WTC11 (cell line): ENCODE data around the gene KIFBP. TPM values are rescaled to one million over a fixed set of nuclear protein-coding genes. Genes with fewer than 3 reads are reported as not detected.

Experiments
- AR ChIP-seq: fragments of 250-450 bp; sonication (Bioruptor Pico); IDR thresholded peaks from 2 replicates; pipeline ENCODE4 v1.9.0; 2021; ENCODE audit warnings: mild to moderate bottlenecking
- ARID4B ChIP-seq: sonication (generic); formaldehyde crosslinking; IDR thresholded peaks from 2 replicates; pipeline ENCODE4 v1.8.0; 2023; ENCODE audit warnings: missing genetic modification reagents, mild to moderate bottlenecking, borderline replicate concordance
- CDX4 ChIP-seq: fragments of 250-450 bp; sonication (Bioruptor Pico); IDR thresholded peaks from 2 replicates; pipeline ENCODE4 v1.9.0; 2021; ENCODE audit warnings: moderate library complexity, mild to moderate bottlenecking, inconsistent platforms, borderline replicate concordance
- CREB1 ChIP-seq: sonication (generic); formaldehyde crosslinking; IDR thresholded peaks from 2 replicates; pipeline ENCODE4 v1.8.0; 2023; ENCODE audit warnings: mild to moderate bottlenecking, missing genetic modification reagents
- FOXK1 ChIP-seq: sonication (generic); formaldehyde crosslinking; IDR thresholded peaks from 2 replicates; pipeline ENCODE4 v1.8.0; 2022; ENCODE audit warnings: mild to moderate bottlenecking, moderate library complexity, missing genetic modification reagents
- FOXP4 ChIP-seq: sonication (generic); formaldehyde crosslinking; IDR thresholded peaks from 2 replicates; pipeline ENCODE4 v1.8.0; 2022; ENCODE audit warnings: mild to moderate bottlenecking, missing genetic modification reagents
- IRF2 ChIP-seq: sonication (generic); formaldehyde crosslinking; IDR thresholded peaks from 2 replicates; pipeline ENCODE4 v1.8.0; 2022; ENCODE audit warnings: low read depth, missing genetic modification reagents, borderline replicate concordance
- NR1H2 ChIP-seq: sonication (generic); formaldehyde crosslinking; IDR thresholded peaks from 2 replicates; pipeline ENCODE4 v1.9.0; 2021; ENCODE audit warnings: mild to moderate bottlenecking, moderate library complexity, missing genetic modification reagents
- NR2C2 ChIP-seq: sonication (generic); formaldehyde crosslinking; IDR thresholded peaks from 2 replicates; pipeline ENCODE4 v1.8.0; 2022; ENCODE audit warnings: mild to moderate bottlenecking, missing genetic modification reagents
- OVOL2 ChIP-seq: fragments of 250-450 bp; sonication (Bioruptor Pico); IDR thresholded peaks from 2 replicates; pipeline ENCODE4 v1.9.0; 2021; ENCODE audit warnings: mild to moderate bottlenecking, borderline replicate concordance
- SMAD4 ChIP-seq: sonication (generic); formaldehyde crosslinking; IDR thresholded peaks from 2 replicates; pipeline ENCODE4 v1.8.0; 2022; ENCODE audit warnings: mild to moderate bottlenecking, missing genetic modification reagents
- SP1 ChIP-seq: sonication (generic); formaldehyde crosslinking; conservative IDR thresholded peaks from 2 replicates; pipeline ENCODE4 v1.8.1; 2022; ENCODE audit warnings: missing genetic modification reagents
- USF1 ChIP-seq: sonication (generic); formaldehyde crosslinking; IDR thresholded peaks from 2 replicates; pipeline ENCODE4 v1.8.0; 2022; ENCODE audit warnings: mild to moderate bottlenecking, missing genetic modification reagents
- USF2 ChIP-seq: sonication (generic); formaldehyde crosslinking; IDR thresholded peaks from 2 replicates; pipeline ENCODE4 v1.8.1; 2023; ENCODE audit warnings: mild to moderate bottlenecking, missing genetic modification reagents, moderate library complexity
- ZBTB43 ChIP-seq: sonication (generic); formaldehyde crosslinking; IDR thresholded peaks from 2 replicates; pipeline ENCODE4 v1.8.1; 2023; ENCODE audit warnings: mild to moderate bottlenecking, missing genetic modification reagents
- ZNF121 ChIP-seq: sonication (generic); formaldehyde crosslinking; IDR thresholded peaks from 2 replicates; pipeline ENCODE4 v1.8.0; 2023; ENCODE audit warnings: missing genetic modification reagents
- ZNF263 ChIP-seq: sonication (generic); formaldehyde crosslinking; IDR thresholded peaks from 2 replicates; pipeline ENCODE4 v1.8.1; 2022; ENCODE audit warnings: low read depth, mild to moderate bottlenecking, moderate library complexity, missing genetic modification reagents
- ZNF396 ChIP-seq: fragments of 250-450 bp; sonication (Bioruptor Pico); IDR thresholded peaks from 2 replicates; pipeline ENCODE4 v1.8.0; 2021; ENCODE audit warnings: mild to moderate bottlenecking, moderate library complexity, borderline replicate concordance
- ZNF532 ChIP-seq: fragments of 250-450 bp; sonication (Bioruptor Pico); IDR thresholded peaks from 2 replicates; pipeline ENCODE4 v1.9.0; 2021; ENCODE audit warnings: mild to moderate bottlenecking, borderline replicate concordance
- total RNA-seq: library from RNA; stranded (reverse); gene quantifications from 3 replicates; pipeline ENCODE4 v1.2.3, GENCODE V29; 2021

KIFBP gene
- total RNA-seq, 1 experiment from 2014 or later = 31.2 TPM

GRCh38 chr10:68955832-68956532, 32.6 kb upstream of the KIFBP start, which contains the start of gene DDX21 (continued):
- TF ChIP-seq ZBTB43 (CRISPR knock-in tag) (no peak), ARID4B (CRISPR knock-in tag) (no peak), CREB1 (CRISPR knock-in tag) (no peak), ZNF396 (CRISPR knock-in tag) (no peak), IRF2 (CRISPR knock-in tag) (no peak), SMAD4 (CRISPR knock-in tag) (no peak), FOXK1 (CRISPR knock-in tag) (peak; percentile 92), SP1 (CRISPR knock-in tag) (peak; percentile 86), ZNF532 (CRISPR knock-in tag) (no peak), OVOL2 (no peak), USF1 (CRISPR knock-in tag) (no peak), ZNF263 (0 out of 2 replicates have a peak, but pooled peaks have one; percentile 8), USF2 (CRISPR knock-in tag) (no peak), CDX4 (CRISPR knock-in tag) (no peak), AR (CRISPR knock-in tag) (no peak), FOXP4 (CRISPR knock-in tag) (peak; percentile 21; the same call in 1 of the 2 replicates), NR1H2 (CRISPR knock-in tag) (no peak), ZNF121 (no peak), NR2C2 (CRISPR knock-in tag) (no peak)
